T-cell (primary cell): ENCODE data around the gene NRGN. TPM values are rescaled to one million over a fixed set of nuclear protein-coding genes. Genes with fewer than 3 reads are reported as not detected.

Experiments used
- ATAC-seq, 4 experiments: fragments of 200-7000 bp in 3 of 4; fragments of 150-1000 bp in 1 of 4; cut with Tn5 transposase; replicated peaks in 1 of 4; 1 replicate in 3 of 4; 2 replicates in 1 of 4; pipeline ENCODE4 v1.10.0; 2021; ENCODE audit warnings: moderate library complexity in 3 of 4, mild to moderate bottlenecking in 2 of 4, moderate number of reproducible peaks in 1 of 4
- CTCF ChIA-PET, 2 donors: fragments of 300-600 bp; sonication (Branson Sonifier 250); formaldehyde crosslinking; loops; one replicate each; lab custom pipeline; 2022; ENCODE audit warnings: antibody characterized with exemption in 2 of 2; lab: Charles Lee
- POLR2A ChIA-PET, 2 donors: fragments of 300-600 bp; sonication (Branson Sonifier 250); formaldehyde crosslinking; loops; one replicate each; lab custom pipeline; 2022; ENCODE audit warnings: antibody characterized with exemption in 2 of 2; lab: Charles Lee
- DNase-seq, 35 experiments: peaks; one replicate each; pipeline versions ENCODE4 v3.0.0 to v3.0.0-alpha.2; 2013 to 2023
- H3K27ac ChIP-seq: one replicate; pipeline ENCODE4 v1.5.1; 2013; ENCODE audit warnings: low read length
- H3K27me3 ChIP-seq, 2 experiments: replicated peaks in 1 of 2; 1 replicate in 1 of 2; 2 replicates in 1 of 2; pipeline versions ENCODE4 v1.6.1 to v1.7.0; 2013; ENCODE audit warnings: low read length in 1 of 2, mixed read lengths in 1 of 2; ENCODE audit not compliant: control insufficient read depth in 2 of 2, insufficient read depth in 2 of 2; ENCODE audit errors: extremely low read depth in 1 of 2
- H3K36me3 ChIP-seq, 2 donors: 1 replicate in 1 of 2; 2 replicates in 1 of 2; pipeline versions ENCODE4 v1.6.1 to v1.7.0; 2013; ENCODE audit warnings: low read length in 1 of 2; ENCODE audit not compliant: control insufficient read depth in 2 of 2, insufficient read depth in 1 of 2; ENCODE audit errors: extremely low read depth in 1 of 2
- H3K4me1 ChIP-seq, 2 experiments: 1 replicate in 1 of 2; 2 replicates in 1 of 2; pipeline versions ENCODE4 v1.6.1 to v1.7.0; 2013; ENCODE audit warnings: low read length in 2 of 2, mixed read lengths in 1 of 2; ENCODE audit not compliant: insufficient read depth in 2 of 2, control insufficient read depth in 1 of 2; ENCODE audit errors: extremely low read depth in 1 of 2
- H3K4me3 ChIP-seq, 2 donors: 1 replicate in 1 of 2; 2 replicates in 1 of 2; pipeline versions ENCODE4 v1.5.1 to v1.7.0; 2013; ENCODE audit warnings: mild to moderate bottlenecking in 2 of 2, low read length in 1 of 2, moderate library complexity in 1 of 2; ENCODE audit not compliant: control insufficient read depth in 1 of 2; ENCODE audit errors: extremely low read depth in 1 of 2
- H3K9me3 ChIP-seq: 2 replicates; pipeline ENCODE4 v1.7.0; 2013
- H3K27ac Mint-ChIP-seq, 2 donors: one replicate each; pipeline ENCODE4 v1.8.0; 2020 to 2021; ENCODE audit warnings: mild to moderate bottlenecking in 2 of 2, mixed read lengths in 2 of 2
- H3K27me3 Mint-ChIP-seq, 2 donors: one replicate each; pipeline ENCODE4 v1.8.0; 2021 to 2022; ENCODE audit warnings: mixed read lengths in 2 of 2
- H3K36me3 Mint-ChIP-seq: one replicate; pipeline ENCODE4 v1.8.0; 2021; ENCODE audit warnings: mixed read lengths
- H3K4me1 Mint-ChIP-seq, 3 donors: one replicate each; pipeline ENCODE4 v1.8.0; 2020 to 2022; ENCODE audit warnings: mixed read lengths in 3 of 3, mild to moderate bottlenecking in 1 of 3
- H3K4me3 Mint-ChIP-seq, 3 donors: one replicate each; pipeline ENCODE4 v1.8.0; 2020 to 2022; ENCODE audit warnings: mild to moderate bottlenecking in 3 of 3, mixed read lengths in 3 of 3, moderate library complexity in 3 of 3
- H3K9me3 Mint-ChIP-seq, 3 donors: one replicate each; pipeline ENCODE4 v1.8.0; 2020 to 2022; ENCODE audit warnings: mixed read lengths in 3 of 3
- WGBS: methylation state at CpG from one replicate; pipeline ENCODE4 v1.1.5; 2013; ENCODE audit warnings: missing lambda C conversion rate; ENCODE audit not compliant: insufficient coverage; 5-methylcytosine and 5-hydroxymethylcytosine counted together
- total RNA-seq, 35 experiments: library from RNA in 6 of 35; stranded (reverse) in 6 of 35; fragments of 120-200 nt in 1 of 35; gene quantifications; one replicate each; pipeline versions ENCODE4 v1.2.1 to v1.2.4 and lab custom pipeline; 2013 to 2026

Gene NRGN
- 10 to 100 TPM in 1 of 5 donors, 1 to 10 TPM in 1, under 1 TPM in 3; 0.26 to 11.0 (median 0.89) TPM for total RNA-seq
- 1.4 TPM for total RNA-seq (2013)
- total RNA-seq (lab: John Stamatoyannopoulos, UW): 0 to 0.65 (median 0.17) reads per million in 29 experiments

DNA sequence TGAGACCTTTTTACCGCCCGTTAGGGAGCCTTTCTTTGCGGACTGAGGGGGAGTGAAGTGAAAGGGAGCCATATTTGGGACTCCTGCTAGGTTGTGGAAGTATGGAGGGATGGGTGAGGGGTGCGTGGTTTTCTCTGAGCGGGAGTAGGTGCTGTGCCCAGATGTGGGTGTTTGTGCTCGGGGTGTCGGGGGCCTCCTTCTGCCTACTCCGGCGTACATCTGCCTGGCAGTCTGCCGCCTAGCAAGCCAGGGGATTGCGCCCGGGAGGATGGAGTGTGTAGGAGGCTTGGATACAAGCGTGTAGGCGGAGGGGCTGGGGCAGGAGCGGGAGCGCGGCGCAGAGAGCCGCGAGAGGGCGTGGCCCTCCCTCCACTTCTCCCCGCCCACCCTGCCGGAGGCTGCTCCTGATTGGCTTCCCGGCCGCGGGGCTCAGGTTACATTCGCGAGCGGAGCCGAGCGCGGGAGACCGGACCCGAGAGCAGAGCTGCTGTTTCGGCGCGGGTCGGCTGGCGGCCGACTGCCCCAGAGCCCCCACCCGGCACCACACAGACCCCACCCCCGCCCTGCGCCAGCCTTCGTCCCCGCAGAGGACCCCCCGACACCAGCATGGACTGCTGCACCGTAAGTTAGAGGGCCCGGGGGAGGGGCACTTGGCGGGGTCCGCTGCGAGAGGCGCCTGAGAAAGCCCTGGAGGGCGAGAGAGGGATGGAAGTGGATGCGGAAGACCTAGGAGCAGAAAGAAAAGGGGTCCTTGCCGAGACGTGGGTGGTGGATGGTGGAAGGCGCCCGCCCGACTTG is at the start of gene NRGN:
TSS of gene NRGN (plus strand) at position 464 of the 798 bp plus-strand sequence. CDS start at position 607, 143 bp downstream.
- Histone ChIP-seq H3K27ac (no peak within 1 kb of the TSS), H3K36me3 (no peaks in the 10 kb centered on the region), H3K4me3 (peak within 1 kb of the TSS; percentile 59 to 86), H3K27me3 (peaks cover 0 to 38% of the 10 kb centered on the region in 2 experiments), H3K9me3 (no peaks in the 10 kb centered on the region), H3K4me1 (peaks cover 8 to 16% of the 10 kb centered on the region in 2 experiments)
- peaks cover 14 to 18% (median 18%) of the 10 kb centered on the region in 3 donors for H3K4me1 Mint-ChIP-seq
- DNase-seq (peak; percentile 62 to 86 (median 76)), ATAC-seq (peak; percentile 95 to 97 (median 95))
- H3K9me3 Mint-ChIP-seq: no peaks in the 10 kb centered on the region
- POLR2A ChIA-PET: no interaction called here
- WGBS: 4% methylated on average over 39 of the region's 59 CpGs
- CTCF ChIA-PET: interaction anchor here (1.1 to 1.4 kb wide), 4 partner anchors 13 to 70 kb away, joined by 3 to 4 read pairs (median 3); no protein-coding TSS in a partner anchor
- no peaks in the 10 kb centered on the region for H3K36me3 Mint-ChIP-seq
- H3K27ac Mint-ChIP-seq: peak within 1 kb of the TSS in 1 of 2 donors; percentile 32
- peak within 1 kb of the TSS; percentile 74 to 86 (median 83) for H3K4me3 Mint-ChIP-seq
- peaks cover 7 to 9% of the 10 kb centered on the region in 2 donors for H3K27me3 Mint-ChIP-seq

DNA sequence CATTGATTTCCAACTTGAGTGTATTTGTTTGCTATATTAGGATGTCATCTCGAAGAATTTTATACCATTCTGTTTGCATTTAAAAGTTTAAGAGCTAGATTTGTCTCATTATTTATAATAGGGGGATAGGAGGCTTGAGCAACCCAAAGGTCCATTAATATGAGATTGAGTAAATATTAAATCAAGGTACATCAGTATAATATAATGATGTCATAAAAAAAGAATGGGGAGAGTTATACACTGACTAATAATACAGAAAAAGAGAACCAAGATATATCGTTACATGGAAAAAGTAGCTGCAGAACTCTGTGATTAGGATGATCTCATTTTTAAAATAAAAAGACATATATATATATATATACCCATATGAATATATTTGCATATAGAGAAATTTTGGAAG is 46.6 kb upstream of the NRGN start:
- H3K4me1 Mint-ChIP-seq: no peaks in the 10 kb centered on the region
- WGBS: no CpG with 5 or more reads among the region's 2 CpGs
- CTCF ChIA-PET: interaction anchor here in 1 of 2 donors (1.1 kb wide), 1 partner anchor 50 kb away, joined by 3 read pairs; no protein-coding TSS in a partner anchor
- H3K9me3 Mint-ChIP-seq: no peaks in the 10 kb centered on the region
- H3K4me3 ChIP-seq: no peak overlapping the region
- H3K27ac Mint-ChIP-seq: no peak overlapping the region
- H3K4me3 Mint-ChIP-seq: no peak overlapping the region
- DNase-seq (no peak), ATAC-seq (no peak)
- H3K27ac ChIP-seq: no peak overlapping the region
- H3K4me1 ChIP-seq: no peaks in the 10 kb centered on the region
- H3K9me3 ChIP-seq: no peaks in the 10 kb centered on the region
- peaks cover 0 to 2% of the 10 kb centered on the region in 2 donors for H3K27me3 Mint-ChIP-seq
- POLR2A ChIA-PET: no interaction called here
- H3K27me3 ChIP-seq: no peaks in the 10 kb centered on the region
- H3K36me3 ChIP-seq: no peaks in the 10 kb centered on the region
- no peaks in the 10 kb centered on the region for H3K36me3 Mint-ChIP-seq

GRCh38 chr11:124699547-124699946 is 40.2 kb upstream of the NRGN start:
- ChIA-PET CTCF (interaction anchor here in 1 of 2 donors (0.6 to 1.3 kb wide), 2 partner anchors 30 to 126 kb away, joined by 3 to 4 read pairs; no protein-coding TSS in a partner anchor), POLR2A (no interaction called here)
- Histone ChIP-seq H3K27ac (no peak overlapping the region), H3K27me3 (peaks cover 0 to 2% of the 10 kb centered on the region in 2 experiments), H3K36me3 (no peaks in the 10 kb centered on the region), H3K9me3 (no peaks in the 10 kb centered on the region), H3K4me1 (no peaks in the 10 kb centered on the region), H3K4me3 (no peak overlapping the region)
- DNase-seq (no peak), ATAC-seq (no peak)
- H3K4me1 Mint-ChIP-seq: no peaks in the 10 kb centered on the region
- peaks cover 10% of the 10 kb centered on the region for H3K36me3 Mint-ChIP-seq
- H3K4me3 Mint-ChIP-seq: no peak overlapping the region
- peaks cover 8 to 16% of the 10 kb centered on the region in 2 donors for H3K27me3 Mint-ChIP-seq
- no peak overlapping the region for H3K27ac Mint-ChIP-seq
- H3K9me3 Mint-ChIP-seq: peaks cover 0 to 7% (median 6%) of the 10 kb centered on the region in 3 donors
- WGBS: no CpG with 5 or more reads among the region's 1 CpG

- no peak for DNase-seq
- Mint-ChIP-seq H3K27me3 (peaks cover 8 to 16% of the 10 kb centered on the region in 2 donors), H3K4me3 (no peak overlapping the region), H3K27ac (no peak overlapping the region), H3K36me3 (peaks cover 10% of the 10 kb centered on the region), H3K4me1 (no peaks in the 10 kb centered on the region), H3K9me3 (peaks cover 0 to 7% (median 6%) of the 10 kb centered on the region in 3 donors)
- ChIA-PET CTCF (interaction anchor here in 1 of 2 donors (0.6 to 1.3 kb wide), 2 partner anchors 31 to 127 kb away, joined by 3 to 4 read pairs; no protein-coding TSS in a partner anchor), POLR2A (no interaction called here)
- Histone ChIP-seq H3K4me3 (no peak overlapping the region), H3K27me3 (peaks cover 0 to 2% of the 10 kb centered on the region in 2 experiments), H3K27ac (no peak overlapping the region), H3K9me3 (no peaks in the 10 kb centered on the region), H3K36me3 (no peaks in the 10 kb centered on the region), H3K4me1 (no peaks in the 10 kb centered on the region)
- ATAC-seq: no peak
Measured at GRCh38 chr11:124700028-124700427, 39.7 kb upstream of the NRGN start.

GRCh38 chr11:124707829-124708228 is 31.9 kb upstream of the NRGN start:
- Mint-ChIP-seq H3K9me3 (peaks cover 6 to 17% (median 6%) of the 10 kb centered on the region in 3 donors), H3K27ac (no peak overlapping the region), H3K36me3 (peaks cover 15% of the 10 kb centered on the region), H3K27me3 (peaks cover 3 to 10% of the 10 kb centered on the region in 2 donors), H3K4me1 (no peaks in the 10 kb centered on the region), H3K4me3 (no peak overlapping the region)
- H3K36me3 ChIP-seq: peaks cover 0 to 5% of the 10 kb centered on the region in 2 donors
- CTCF ChIA-PET: no interaction called here
- H3K4me1 ChIP-seq: no peaks in the 10 kb centered on the region
- no peak for DNase-seq
- no peaks in the 10 kb centered on the region for H3K9me3 ChIP-seq
- WGBS: 100% methylated on average over 2 of the region's 4 CpGs
- H3K4me3 ChIP-seq: no peak overlapping the region
- H3K27me3 ChIP-seq: peaks cover 0 to 5% of the 10 kb centered on the region in 2 experiments
- POLR2A ChIA-PET: no interaction called here
- no peak overlapping the region for H3K27ac ChIP-seq
- no peak for ATAC-seq

- Histone ChIP-seq H3K4me1 (peaks cover under 1 to 2% of the 10 kb centered on the region in 2 experiments), H3K9me3 (no peaks in the 10 kb centered on the region), H3K36me3 (peaks cover 0 to 5% of the 10 kb centered on the region in 2 donors), H3K27me3 (peaks cover 2 to 12% of the 10 kb centered on the region in 2 experiments), H3K27ac (no peak overlapping the region), H3K4me3 (no peak overlapping the region)
- peaks cover 2 to 4% (median 2%) of the 10 kb centered on the region in 3 donors for H3K4me1 Mint-ChIP-seq
- peaks cover 3 to 11% (median 6%) of the 10 kb centered on the region in 3 donors for H3K9me3 Mint-ChIP-seq
- no peak overlapping the region for H3K27ac Mint-ChIP-seq
- ChIA-PET POLR2A (no interaction called here), CTCF (no interaction called here)
- peaks cover 6% of the 10 kb centered on the region for H3K36me3 Mint-ChIP-seq
- ATAC-seq (no peak), DNase-seq (no peak)
- peaks cover 29 to 35% of the 10 kb centered on the region in 2 donors for H3K27me3 Mint-ChIP-seq
- no peak overlapping the region for H3K4me3 Mint-ChIP-seq
- no CpG with 5 or more reads among the region's 3 CpGs for WGBS
Measured at GRCh38 chr11:124712392-124712791, 27.4 kb upstream of the NRGN start.
